Calu3 (cell line): ENCODE results near the gene TTC34. TPM values are rescaled to one million over a fixed set of nuclear protein-coding genes. Genes with fewer than 3 reads are reported as not detected.

ENCODE experiments used
- BruUV-seq: library from RNA; stranded (reverse); fragments of 400-500 nt; replicated peaks from 2 replicates; lab custom pipeline; 2021; lab: Mats Ljungman, UMichigan
- CTCF ChIA-PET: fragments of 300-600 bp; sonication (Branson Sonifier 250); formaldehyde crosslinking; loops from one replicate; lab custom pipeline; 2022; ENCODE audit warnings: antibody characterized with exemption; lab: Charles Lee
- DNase-seq: peaks from one replicate; pipeline ENCODE4 v3.0.0; 2022
- H3K27ac Mint-ChIP-seq: one replicate; pipeline ENCODE4 v1.8.0; 2022; ENCODE audit warnings: mixed read lengths; ENCODE audit not compliant: unreplicated experiment
- H3K27me3 Mint-ChIP-seq: one replicate; pipeline ENCODE4 v1.8.0; 2022; ENCODE audit warnings: mixed read lengths; ENCODE audit not compliant: unreplicated experiment
- H3K36me3 Mint-ChIP-seq: one replicate; pipeline ENCODE4 v1.8.0; 2022; ENCODE audit warnings: mild to moderate bottlenecking, moderate library complexity, mixed read lengths; ENCODE audit not compliant: insufficient read depth, unreplicated experiment
- H3K4me1 Mint-ChIP-seq: one replicate; pipeline ENCODE4 v1.8.0; 2022; ENCODE audit warnings: mild to moderate bottlenecking, low read depth, mixed read lengths; ENCODE audit not compliant: unreplicated experiment
- H3K4me3 Mint-ChIP-seq: one replicate; pipeline ENCODE4 v1.8.0; 2022; ENCODE audit warnings: mild to moderate bottlenecking, low read depth, moderate library complexity, mixed read lengths; ENCODE audit not compliant: unreplicated experiment
- H3K9me3 Mint-ChIP-seq: one replicate; pipeline ENCODE4 v1.8.0; 2022; ENCODE audit warnings: low read depth, mixed read lengths; ENCODE audit not compliant: unreplicated experiment
- CTCF ChIP-seq: fragments of 200-600 bp; IDR thresholded peaks from one replicate; pipeline ENCODE4 v1.8.0; 2022; ENCODE audit warnings: antibody characterized with exemption; ENCODE audit not compliant: unreplicated experiment
- intact Hi-C: fragments of 100-400 bp; cut with micrococcal nuclease; formaldehyde crosslinking; loops from one replicate; pipeline ENCODE4 v1.10.0; 2022; ENCODE audit not compliant: unreplicated experiment
- total RNA-seq: library from RNA; stranded (reverse); gene quantifications from 2 replicates; pipeline ENCODE4 v1.2.3, GENCODE V29; 2022

TTC34 gene
- total RNA-seq, 1 experiment from 2014 or later, result 1.3 TPM

GRCh38 chr1:2833454-2834145 lies 32.1 kb upstream of the TTC34 start:
- TF ChIP-seq CTCF, result no peak
- BruUV-seq, result no TSS peak
- Mint-ChIP-seq H3K27ac (no peak overlapping the region), H3K4me3 (no peak overlapping the region), H3K9me3 (no peaks in the 10 kb centered on the region), H3K27me3 (peaks cover 39% of the 10 kb centered on the region), H3K4me1 (no peaks in the 10 kb centered on the region), H3K36me3 (no peaks in the 10 kb centered on the region)
- intact Hi-C loops, result no loop called here
- CTCF ChIA-PET, result no interaction called here
- no peak for DNase-seq

- no peak for TF ChIP-seq CTCF
- Mint-ChIP-seq H3K4me3 (no peak overlapping the region), H3K27ac (no peak overlapping the region), H3K27me3 (peaks cover 39% of the 10 kb centered on the region), H3K4me1 (no peaks in the 10 kb centered on the region), H3K9me3 (no peaks in the 10 kb centered on the region), H3K36me3 (no peaks in the 10 kb centered on the region)
- no peak for DNase-seq
- intact Hi-C loops, result no loop called here
- no TSS peak for BruUV-seq
- CTCF ChIA-PET, result no interaction called here
These were observed 31.3 kb upstream of the TTC34 start for GRCh38 chr1:2832506-2833453.

- BruUV-seq, result no TSS peak
- Mint-ChIP-seq H3K27ac (no peak overlapping the region), H3K4me3 (no peak overlapping the region), H3K27me3 (peaks cover 40% of the 10 kb centered on the region), H3K9me3 (no peaks in the 10 kb centered on the region), H3K4me1 (no peaks in the 10 kb centered on the region), H3K36me3 (no peaks in the 10 kb centered on the region)
- CTCF ChIA-PET, result no interaction called here
- no peak for TF ChIP-seq CTCF
- intact Hi-C loops, result no loop called here
- DNase-seq, result no peak
These were observed 30.2 kb upstream of the TTC34 start for GRCh38 chr1:2831596-2832212.

GRCh38 chr1:2830761-2831425 lies 29.4 kb upstream of the TTC34 start:
- DNase-seq, result no peak
- Mint-ChIP-seq H3K4me3 (no peak overlapping the region), H3K27me3 (peaks cover 40% of the 10 kb centered on the region), H3K27ac (no peak overlapping the region), H3K9me3 (no peaks in the 10 kb centered on the region), H3K4me1 (no peaks in the 10 kb centered on the region), H3K36me3 (no peaks in the 10 kb centered on the region)
- no peak for TF ChIP-seq CTCF
- BruUV-seq, result no TSS peak
- CTCF ChIA-PET, result no interaction called here
- intact Hi-C loops, result no loop called here
